ENCODE data around the gene IL10RB. TPM values are rescaled to one million over a fixed set of nuclear protein-coding genes. Genes with fewer than 3 reads are reported as not detected.

The IL10RB gene
- total and polyA plus RNA-seq, 10 donors: 25.4 to 89.7 (median 55.3) TPM

DNA sequence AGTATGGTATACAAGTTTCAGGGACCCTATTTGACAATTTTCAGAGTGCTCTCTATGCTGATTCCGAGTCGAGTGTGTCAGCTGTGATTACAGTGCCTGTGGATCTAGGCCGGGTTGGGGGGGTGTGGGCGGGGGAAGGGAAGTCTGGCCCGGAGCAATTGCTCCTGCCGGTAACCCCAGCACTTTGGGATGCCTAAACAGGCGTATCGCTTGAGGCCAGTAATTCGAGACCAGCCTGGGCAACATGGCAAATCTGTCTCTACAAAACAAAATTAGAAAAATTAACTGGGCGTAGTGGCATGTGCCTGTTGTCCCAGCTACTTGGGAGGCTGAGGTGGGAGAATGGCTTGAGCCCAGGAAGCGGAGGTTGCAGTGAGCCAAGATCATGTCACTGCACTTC lies 1.6 kb upstream of the IL10RB start:
- intact Hi-C loops (cut with DNase I; ENCODE audit: low total_unique reads): no loop called here
- H3K27me3 ChIP-seq (replicated peaks in 1 of 7): no peaks in the 10 kb centered on the region
- H3K4me3 ChIP-seq: peak overlapping the region in 1 of 8 donors; percentile 95
- DNase-seq: no peak
- WGBS, 5 donors: 89 to 96% (median 93%) methylated on average over 11 of the region's 11 CpGs
- no peaks in the 10 kb centered on the region for H3K9me3 ChIP-seq
- TF ChIP-seq POLR2AphosphoS5 (IDR thresholded peaks at IDR 0.05): no peak
- TF ChIP-seq, protein P1, sequence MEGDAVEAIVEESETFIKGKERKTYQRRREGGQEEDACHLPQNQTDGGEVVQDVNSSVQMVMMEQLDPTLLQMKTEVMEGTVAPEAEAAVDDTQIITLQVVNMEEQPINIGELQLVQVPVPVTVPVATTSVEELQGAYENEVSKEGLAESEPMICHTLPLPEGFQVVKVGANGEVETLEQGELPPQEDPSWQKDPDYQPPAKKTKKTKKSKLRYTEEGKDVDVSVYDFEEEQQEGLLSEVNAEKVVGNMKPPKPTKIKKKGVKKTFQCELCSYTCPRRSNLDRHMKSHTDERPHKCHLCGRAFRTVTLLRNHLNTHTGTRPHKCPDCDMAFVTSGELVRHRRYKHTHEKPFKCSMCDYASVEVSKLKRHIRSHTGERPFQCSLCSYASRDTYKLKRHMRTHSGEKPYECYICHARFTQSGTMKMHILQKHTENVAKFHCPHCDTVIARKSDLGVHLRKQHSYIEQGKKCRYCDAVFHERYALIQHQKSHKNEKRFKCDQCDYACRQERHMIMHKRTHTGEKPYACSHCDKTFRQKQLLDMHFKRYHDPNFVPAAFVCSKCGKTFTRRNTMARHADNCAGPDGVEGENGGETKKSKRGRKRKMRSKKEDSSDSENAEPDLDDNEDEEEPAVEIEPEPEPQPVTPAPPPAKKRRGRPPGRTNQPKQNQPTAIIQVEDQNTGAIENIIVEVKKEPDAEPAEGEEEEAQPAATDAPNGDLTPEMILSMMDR (IDR thresholded peaks at IDR 0.05 in 8 of 11, conservative IDR thresholded peaks at IDR 0.05 in 3 of 11): no peak
- TF ChIP-seq POLR2A (IDR thresholded peaks at IDR 0.05): no peak
- peaks cover 0 to 69% (median 26%) of the 10 kb centered on the region in 6 donors for H3K36me3 ChIP-seq
- H3K27ac ChIP-seq: peak overlapping the region in 7 of 8 donors; percentile 92 to 97 (median 95)
- peaks cover 39 to 98% (median 74%) of the 10 kb centered on the region in 6 donors for H3K4me1 ChIP-seq

- WGBS, 5 donors: 16 to 20% (median 19%) methylated on average over 12 of the region's 12 CpGs
- H3K4me1 ChIP-seq: peaks cover 39 to 96% (median 70%) of the 10 kb centered on the region in 6 donors
- DNase-seq: peak; percentile 88
- H3K27ac ChIP-seq: peak overlapping the region; percentile 92 to 97 (median 95)
- H3K36me3 ChIP-seq: peaks cover 0 to 69% (median 28%) of the 10 kb centered on the region in 6 donors
- H3K9me3 ChIP-seq: no peaks in the 10 kb centered on the region
- intact Hi-C loops (cut with DNase I; ENCODE audit: low total_unique reads): no loop called here
- H3K4me3 ChIP-seq: peak overlapping the region; percentile 63 to 96 (median 82)
- TF ChIP-seq, protein P1 (IDR thresholded peaks at IDR 0.05 in 8 of 11, conservative IDR thresholded peaks at IDR 0.05 in 3 of 11): peak in 7 of 11 experiments; percentile 9 to 62 (median 38)
- TF ChIP-seq POLR2A (IDR thresholded peaks at IDR 0.05) (no peak), POLR2AphosphoS5 (IDR thresholded peaks at IDR 0.05) (peak in 1 of 3 donors; percentile 81)
- H3K27me3 ChIP-seq (replicated peaks in 1 of 7): no peaks in the 10 kb centered on the region
These were observed 510 bp upstream of the IL10RB start for GRCh38 chr21:33265664-33266049.

DNA sequence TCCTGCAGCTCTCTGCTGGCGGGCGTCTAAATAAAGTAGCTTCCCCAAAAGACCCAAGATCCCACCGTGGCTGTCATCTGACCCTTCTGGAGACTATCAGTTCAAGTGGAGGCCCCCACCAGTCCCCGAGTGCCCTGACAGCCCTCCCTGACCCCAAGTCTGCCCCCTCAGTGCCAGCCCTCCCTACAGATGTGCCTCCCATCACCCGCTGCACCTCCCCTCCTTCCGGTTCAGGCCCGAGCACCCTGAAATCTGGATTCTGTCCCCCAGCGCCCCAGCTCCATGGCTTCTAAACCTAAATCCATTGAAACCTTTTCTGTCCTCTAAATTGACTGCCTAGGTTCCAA lies 595 bp downstream of the IL10RB start:
- peaks cover 0 to 71% (median 32%) of the 10 kb centered on the region in 6 donors for H3K36me3 ChIP-seq
- H3K27me3 ChIP-seq (replicated peaks in 1 of 7): no peaks in the 10 kb centered on the region
- peak overlapping the region; percentile 63 to 96 (median 82) for H3K4me3 ChIP-seq
- H3K27ac ChIP-seq: peak overlapping the region; percentile 92 to 97 (median 95)
- H3K9me3 ChIP-seq: no peaks in the 10 kb centered on the region
- intact Hi-C loops (cut with DNase I; ENCODE audit: low total_unique reads): no loop called here
- TF ChIP-seq POLR2A (IDR thresholded peaks at IDR 0.05) (no peak), POLR2AphosphoS5 (IDR thresholded peaks at IDR 0.05) (no peak)
- TF ChIP-seq, protein P1 (IDR thresholded peaks at IDR 0.05 in 8 of 11, conservative IDR thresholded peaks at IDR 0.05 in 3 of 11): no peak
- peaks cover 29 to 96% (median 65%) of the 10 kb centered on the region in 6 donors for H3K4me1 ChIP-seq
- WGBS, 5 donors: 0 to 5% (median 2%) methylated on average over 5 to 8 of the region's 8 CpGs
- peak; percentile 88 for DNase-seq

GRCh38 chr21:33267250-33267649 lies 1.1 kb downstream of the IL10RB start:
- peak overlapping the region in 7 of 8 donors; percentile 63 to 95 (median 80) for H3K4me3 ChIP-seq
- H3K27me3 ChIP-seq (replicated peaks in 1 of 7): no peaks in the 10 kb centered on the region
- peak overlapping the region; percentile 92 to 97 (median 95) for H3K27ac ChIP-seq
- no peak for DNase-seq
- H3K4me1 ChIP-seq: peaks cover 24 to 96% (median 63%) of the 10 kb centered on the region in 6 donors
- H3K9me3 ChIP-seq: no peaks in the 10 kb centered on the region
- intact Hi-C loops (cut with DNase I; ENCODE audit: low total_unique reads): no loop called here
- 69 to 78% (median 73%) methylated on average over 7 of the region's 7 CpGs for WGBS, 5 donors
- TF ChIP-seq, protein P1 (IDR thresholded peaks at IDR 0.05 in 8 of 11, conservative IDR thresholded peaks at IDR 0.05 in 3 of 11): no peak
- no peak for TF ChIP-seq POLR2A (IDR thresholded peaks at IDR 0.05)
- TF ChIP-seq POLR2AphosphoS5 (IDR thresholded peaks at IDR 0.05): no peak
- H3K36me3 ChIP-seq: peaks cover 0 to 73% (median 34%) of the 10 kb centered on the region in 6 donors

Data from spleen (tissue), 11 donors.